ENCODE results near the gene ITGB2.

ITGB2 gene

GRCh38 chr21:44943005-44943685 lies 22.4 kb upstream of the ITGB2 start:
- in situ Hi-C loops (cut with MboI; ENCODE audit: low sequenced_read_pairs) = loop anchor here (25.0 kb wide), 2 partner anchors 131 to 431 kb away; partner anchors contain the start of genes SUMO3 and UBE2G2

DNA sequence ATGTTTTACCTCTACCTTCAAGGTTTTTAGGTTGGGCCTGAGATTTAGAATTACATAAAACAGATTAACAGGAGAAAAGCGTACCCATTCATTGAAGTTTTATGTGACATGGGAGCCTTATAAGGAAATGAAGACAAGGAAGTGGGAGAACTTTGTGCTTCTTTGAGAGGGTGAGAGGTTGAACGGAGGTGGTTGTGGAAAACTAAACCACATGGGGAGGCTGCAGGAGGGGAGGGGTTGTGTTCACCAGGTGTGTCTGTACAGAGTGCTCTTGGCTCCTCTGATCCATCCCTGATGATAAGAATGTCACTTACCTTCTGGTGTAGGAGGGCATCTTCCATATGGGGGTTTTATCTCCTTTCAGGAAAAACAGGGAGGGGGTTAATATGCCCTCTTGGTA lies 21.9 kb upstream of the ITGB2 start:
- in situ Hi-C loops (cut with MboI; ENCODE audit: low sequenced_read_pairs) = loop anchor here (25.0 kb wide), 2 partner anchors 130 to 430 kb away; partner anchors contain the start of genes SUMO3 and UBE2G2

- in situ Hi-C loops (cut with MboI; ENCODE audit: low sequenced_read_pairs) = loop anchor here (25.0 kb wide), 2 partner anchors 129 to 429 kb away; partner anchors contain the start of genes SUMO3 and UBE2G2
These were observed 20.9 kb upstream of the ITGB2 start for GRCh38 chr21:44941567-44941966.

GRCh38 chr21:44940116-44940631 lies 19.5 kb upstream of the ITGB2 start:
- in situ Hi-C loops (cut with MboI; ENCODE audit: low sequenced_read_pairs) = loop anchor here (25.0 kb wide), 2 partner anchors 128 to 428 kb away; partner anchors contain the start of genes SUMO3 and UBE2G2

GRCh38 chr21:44939532-44940115 lies 18.9 kb upstream of the ITGB2 start, which contains the start of gene SLX9:
Gene SLX9 (plus strand): TSS chr21:44940029. CDS start chr21:44940058, 29 bp downstream.
- in situ Hi-C loops (cut with MboI; ENCODE audit: low sequenced_read_pairs) = loop anchor here (25.0 kb wide), 2 partner anchors 127 to 427 kb away; partner anchors contain the start of genes SUMO3 and UBE2G2

GRCh38 chr21:44938772-44939531 lies 18.3 kb upstream of the ITGB2 start:
- in situ Hi-C loops (cut with MboI; ENCODE audit: low sequenced_read_pairs) = loop anchor here (25.0 kb wide), 2 partner anchors 127 to 427 kb away; partner anchors contain the start of genes SUMO3 and UBE2G2

DNA sequence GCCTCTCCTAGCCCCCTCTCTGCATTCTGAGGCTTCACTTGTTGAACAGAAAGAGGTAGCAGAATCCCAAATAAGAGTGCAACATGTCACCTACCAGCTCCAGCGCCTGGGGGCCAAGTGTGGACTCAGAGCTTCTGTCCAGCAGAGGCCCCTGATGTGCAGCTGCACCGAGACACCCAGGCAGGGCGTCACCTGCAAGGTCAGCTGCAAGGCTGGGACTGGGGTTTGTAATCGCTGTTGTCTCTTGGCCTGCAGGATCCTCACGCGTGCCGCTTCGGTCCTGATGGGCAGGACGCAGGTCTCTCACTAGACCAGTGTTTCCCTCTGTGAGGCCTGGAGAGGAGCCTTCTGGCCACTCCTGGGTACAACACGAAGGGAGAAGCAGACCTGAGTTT lies 14.8 kb upstream of the ITGB2 start:
- in situ Hi-C loops (cut with MboI; ENCODE audit: low sequenced_read_pairs) = loop anchor here (25.0 kb wide), 2 partner anchors 123 to 423 kb away; partner anchors contain the start of genes SUMO3 and UBE2G2

GRCh38 chr21:44934797-44935532 lies 14.3 kb upstream of the ITGB2 start:
- in situ Hi-C loops (cut with MboI; ENCODE audit: low sequenced_read_pairs) = loop anchor here (25.0 kb wide), 2 partner anchors 123 to 423 kb away; partner anchors contain the start of genes SUMO3 and UBE2G2

DNA sequence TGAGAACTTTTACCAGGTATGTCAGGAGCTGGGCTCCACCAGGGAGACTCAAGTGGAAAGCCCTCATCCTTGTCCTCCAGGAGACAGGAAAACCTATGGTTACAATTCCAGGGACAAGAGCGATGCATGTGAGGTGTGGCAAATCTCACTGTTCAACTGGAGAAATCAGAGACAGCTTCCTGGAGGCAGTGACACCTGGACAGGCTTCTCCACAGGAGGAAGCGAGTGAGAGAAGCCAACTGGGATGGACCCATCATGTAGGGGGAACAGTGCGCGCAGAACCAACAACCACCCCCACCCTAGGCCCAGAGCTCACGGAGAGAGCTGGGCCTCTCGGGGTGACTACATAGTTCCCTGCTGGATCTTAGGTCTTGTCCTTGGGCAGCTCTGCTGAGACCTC lies 13.6 kb upstream of the ITGB2 start:
- in situ Hi-C loops (cut with MboI; ENCODE audit: low sequenced_read_pairs) = loop anchor here (25.0 kb wide), 2 partner anchors 122 to 422 kb away; partner anchors contain the start of genes SUMO3 and UBE2G2

DNA sequence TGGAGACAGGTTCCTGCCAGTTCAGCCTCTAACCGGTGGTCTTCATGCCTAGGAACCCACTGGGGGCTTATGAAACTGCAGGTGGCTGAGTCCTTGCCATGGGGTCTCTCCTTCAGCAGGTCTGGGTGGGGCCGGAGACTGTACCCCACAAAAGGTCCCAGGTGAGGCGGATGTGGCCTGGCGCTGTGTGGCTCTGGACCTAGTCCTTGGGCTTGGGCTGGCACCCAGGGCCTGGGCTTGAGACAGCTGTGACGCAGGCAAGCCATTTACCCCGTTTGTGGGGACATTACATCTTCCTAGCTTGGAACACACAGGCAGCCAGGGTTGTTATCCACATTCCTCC lies 13.2 kb upstream of the ITGB2 start:
- in situ Hi-C loops (cut with MboI; ENCODE audit: low sequenced_read_pairs) = loop anchor here (25.0 kb wide), 2 partner anchors 122 to 422 kb away; partner anchors contain the start of genes SUMO3 and UBE2G2

DNA sequence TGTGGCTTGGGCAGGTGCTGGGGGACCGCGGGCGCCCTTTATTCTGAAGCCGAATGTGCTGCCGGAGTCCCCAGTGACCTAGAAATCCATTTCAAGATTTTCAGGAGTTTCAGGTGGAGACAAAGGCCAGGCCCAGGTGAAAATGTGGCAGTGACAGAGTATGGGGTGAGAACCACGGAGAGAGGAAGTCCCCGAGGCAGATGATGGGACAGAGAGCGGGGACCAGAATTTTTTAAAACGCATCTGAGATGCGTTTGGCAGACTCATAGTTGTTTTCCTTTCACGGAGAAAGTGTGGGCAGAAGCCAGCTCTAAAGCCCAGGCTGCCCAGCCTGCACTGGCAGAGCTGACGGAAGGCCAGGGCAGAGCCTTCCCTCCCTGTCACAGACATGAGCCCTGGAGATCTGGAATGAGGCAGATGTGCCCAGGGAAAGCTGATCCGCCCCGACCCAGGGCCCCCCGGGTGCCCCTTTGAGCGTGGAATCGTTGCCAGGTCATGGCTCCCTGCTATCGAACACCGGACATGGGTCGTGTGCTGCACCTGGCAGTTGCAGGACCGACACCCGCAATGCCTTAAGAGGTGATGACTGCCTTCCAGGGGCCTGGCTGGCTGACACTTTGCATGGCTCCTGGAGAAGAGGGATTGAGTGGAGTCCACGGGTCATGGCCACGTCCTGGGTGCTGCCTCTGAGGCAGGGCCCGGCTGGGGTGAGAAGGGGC lies 12.7 kb upstream of the ITGB2 start:
- in situ Hi-C loops (cut with MboI; ENCODE audit: low sequenced_read_pairs) = loop anchor here (25.0 kb wide), 2 partner anchors 121 to 421 kb away; partner anchors contain the start of genes SUMO3 and UBE2G2

- in situ Hi-C loops (cut with MboI; ENCODE audit: low sequenced_read_pairs) = loop anchor here (25.0 kb wide), 2 partner anchors 120 to 420 kb away; partner anchors contain the start of genes SUMO3 and UBE2G2
These were observed 11.9 kb upstream of the ITGB2 start for GRCh38 chr21:44932408-44933181.

DNA sequence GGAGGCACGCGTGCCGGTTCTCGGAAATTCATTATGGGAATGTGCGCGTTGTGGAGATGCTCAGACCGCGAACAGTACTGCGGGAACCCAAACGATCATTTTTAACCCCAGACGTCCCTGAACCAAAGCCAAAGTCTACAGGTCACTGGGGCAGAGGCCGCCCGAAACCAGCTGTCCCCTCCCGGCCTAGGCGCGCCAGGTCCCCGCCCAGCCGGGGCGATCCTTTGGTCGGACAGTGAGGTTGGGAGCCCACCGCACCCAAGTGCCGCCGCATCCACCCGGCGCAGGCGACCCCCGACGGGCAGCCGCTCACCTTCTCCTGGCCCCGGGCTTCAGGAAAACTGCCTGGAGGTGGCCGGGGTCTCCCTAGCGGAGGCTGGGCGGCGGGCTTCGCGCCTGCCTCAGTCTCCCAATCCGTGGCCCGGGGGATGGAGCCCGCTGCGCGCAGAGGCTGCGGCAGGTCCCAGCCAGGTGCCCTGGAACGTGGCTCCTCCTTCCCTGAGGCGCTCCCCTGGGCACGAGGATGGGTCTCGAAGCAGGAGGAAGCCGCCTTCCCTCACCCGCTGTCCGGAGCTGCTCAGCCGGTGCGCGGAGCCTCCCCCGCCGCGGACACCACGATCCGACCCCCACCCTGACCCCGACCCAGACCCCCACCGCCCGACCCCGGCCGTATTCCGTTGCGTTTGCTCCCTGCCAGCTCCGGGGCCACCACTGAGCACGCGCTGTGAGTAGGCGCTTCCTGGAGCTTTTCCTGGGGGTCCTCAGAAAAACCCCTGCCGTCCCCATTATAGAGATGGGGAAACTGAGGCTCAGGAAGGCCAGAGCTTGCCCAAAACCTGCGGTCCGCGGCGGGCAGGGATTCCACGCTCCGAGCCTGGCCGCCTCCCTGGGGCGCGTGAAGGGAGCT lies 11.1 kb upstream of the ITGB2 start:
- in situ Hi-C loops (cut with MboI; ENCODE audit: low sequenced_read_pairs) = loop anchor here (25.0 kb wide), 2 partner anchors 119 to 419 kb away; partner anchors contain the start of genes SUMO3 and UBE2G2

DNA sequence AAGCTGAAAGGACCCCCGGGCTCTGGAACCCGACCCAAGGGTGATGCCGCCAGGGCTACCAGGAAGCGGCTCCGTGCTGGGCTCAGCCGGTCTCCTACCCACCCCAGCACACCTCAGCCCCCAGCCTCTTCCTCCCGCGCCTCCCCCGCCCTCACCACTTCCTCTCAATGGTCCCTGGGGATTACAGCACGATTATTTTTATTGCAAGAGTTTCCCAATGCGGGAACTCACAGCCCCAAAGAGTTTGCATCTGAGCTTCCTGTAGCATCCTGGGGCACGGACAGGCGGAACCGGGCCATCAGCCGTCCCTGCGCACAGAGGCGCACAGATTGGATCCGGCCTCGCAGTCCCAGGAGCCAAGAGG lies 10.4 kb upstream of the ITGB2 start:
- in situ Hi-C loops (cut with MboI; ENCODE audit: low sequenced_read_pairs) = loop anchor here (25.0 kb wide), 2 partner anchors 119 to 419 kb away; partner anchors contain the start of genes SUMO3 and UBE2G2

GRCh38 chr21:44930543-44930981 lies 9.9 kb upstream of the ITGB2 start:
- in situ Hi-C loops (cut with MboI; ENCODE audit: low sequenced_read_pairs) = loop anchor here (25.0 kb wide), 2 partner anchors 118 to 418 kb away; partner anchors contain the start of genes SUMO3 and UBE2G2

DNA sequence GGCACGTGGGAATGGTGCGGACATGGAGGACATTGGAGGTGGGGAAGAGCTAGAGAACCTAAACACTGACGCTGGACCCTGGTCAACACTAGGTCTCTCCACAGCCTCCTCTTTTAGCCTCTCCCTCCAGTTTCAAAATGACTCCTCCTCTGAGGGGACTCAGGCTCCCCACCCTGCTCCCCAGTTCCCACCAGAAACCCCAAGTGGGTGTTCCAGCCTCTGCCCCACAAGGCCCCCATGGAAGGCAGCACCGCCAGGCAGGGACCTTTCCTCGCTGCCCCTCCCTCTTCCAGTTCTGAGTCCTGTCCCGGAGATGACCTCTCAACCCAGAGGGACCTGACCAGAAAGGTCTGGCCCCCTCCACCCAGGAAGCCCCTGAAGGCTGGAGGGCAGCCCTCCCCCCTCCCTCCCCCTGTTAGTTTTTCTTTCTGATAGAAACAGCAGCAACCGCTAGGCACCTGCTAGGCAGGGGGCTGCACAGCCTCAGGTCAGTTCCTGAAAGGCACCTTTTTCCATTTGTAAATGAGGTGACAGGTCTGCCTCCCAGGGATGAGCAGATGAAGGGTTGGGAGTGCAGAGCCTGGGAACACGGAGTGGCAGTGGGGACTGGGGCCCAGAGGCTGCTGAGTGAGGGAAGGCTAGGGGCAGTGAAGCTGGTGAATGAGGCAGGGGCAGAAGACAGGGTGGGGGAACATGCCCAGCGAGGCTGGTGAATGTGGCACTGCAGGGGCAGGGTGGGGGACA lies 9.3 kb upstream of the ITGB2 start:
- in situ Hi-C loops (cut with MboI; ENCODE audit: low sequenced_read_pairs) = loop anchor here (25.0 kb wide), 2 partner anchors 118 to 418 kb away; partner anchors contain the start of genes SUMO3 and UBE2G2
